Measurements from ENCODE around the gene DENND5A.
"Not testable (repeated sequence)": the region's sequence is repeated elsewhere in the genome, so short reads cannot be mapped to it uniquely, and the experiment has no call there.

The DENND5A gene

GRCh38 chr11:9193316-9193715 lies 71.8 kb downstream of the DENND5A start:
- TF ChIP-seq CTCF (IDR thresholded peaks at IDR 0.05) = no peak

GRCh38 chr11:9192561-9192960 lies 72.6 kb downstream of the DENND5A start:
- no peak overlapping the region for H3K4me3 ChIP-seq (ENCODE audit: low read depth in 1 of 2, low read length in 1 of 2)
- H3K27ac ChIP-seq = no peak overlapping the region
- H3K9me3 ChIP-seq = no peaks in the 10 kb centered on the region
- H3K27me3 ChIP-seq = no peaks in the 10 kb centered on the region
- peaks cover 65% of the 10 kb centered on the region for H3K36me3 ChIP-seq
- TF ChIP-seq CTCF (IDR thresholded peaks at IDR 0.05) = no peak
- H3K4me1 ChIP-seq (ENCODE audit: control insufficient read depth in 1 of 2, insufficient read depth in 1 of 2, low read depth in 1 of 2, low read length in 1 of 2) = no peaks in the 10 kb centered on the region

More at GRCh38 chr11:9193316-9193715, 71.8 kb downstream of the DENND5A start:
- no peaks in the 10 kb centered on the region for H3K27me3 ChIP-seq
- H3K36me3 ChIP-seq = peaks cover 61% of the 10 kb centered on the region
- no peak overlapping the region for H3K27ac ChIP-seq
- no peak overlapping the region for H3K4me3 ChIP-seq (ENCODE audit: low read depth in 1 of 2, low read length in 1 of 2)
- H3K9me3 ChIP-seq = no peaks in the 10 kb centered on the region
- no peaks in the 10 kb centered on the region for H3K4me1 ChIP-seq (ENCODE audit: control insufficient read depth in 1 of 2, insufficient read depth in 1 of 2, low read depth in 1 of 2, low read length in 1 of 2)

DNA sequence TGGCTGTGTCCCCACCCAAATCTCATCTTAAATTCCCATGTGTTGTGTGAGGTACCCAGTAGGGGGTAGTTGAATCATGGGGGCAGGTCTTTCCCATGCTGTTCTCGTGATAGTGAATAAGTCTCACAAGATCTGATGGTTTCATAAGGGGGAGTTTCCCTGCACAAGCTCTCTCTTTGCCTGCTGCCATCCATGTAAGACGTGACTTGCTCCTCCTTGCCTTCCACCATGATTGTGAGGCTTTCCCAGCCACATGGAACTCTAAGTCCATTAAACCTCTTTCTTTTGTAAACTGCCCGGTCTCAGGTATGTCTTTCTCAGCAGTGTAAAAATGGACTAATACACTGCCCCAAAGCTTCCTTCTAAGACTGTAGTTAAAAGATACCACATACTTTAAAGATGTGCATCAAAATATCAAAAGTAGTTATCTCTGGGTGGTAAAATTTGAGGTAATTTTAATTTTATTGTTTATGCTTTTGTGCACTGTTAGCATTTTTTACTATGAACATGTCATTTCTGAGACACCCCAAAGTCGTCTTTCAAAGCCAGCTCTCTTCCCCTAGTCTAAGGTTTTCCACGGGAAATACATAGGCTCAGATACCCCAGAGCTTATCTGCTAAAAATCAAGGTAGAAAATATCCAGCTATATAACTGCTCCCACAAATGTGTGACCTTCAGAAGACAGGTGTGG lies 74.7 kb downstream of the DENND5A start:
- H3K4me3 ChIP-seq (ENCODE audit: low read depth in 1 of 2, low read length in 1 of 2); H3K4me1 ChIP-seq (ENCODE audit: control insufficient read depth in 1 of 2, insufficient read depth in 1 of 2, low read depth in 1 of 2, low read length in 1 of 2); H3K27ac ChIP-seq; H3K9me3 ChIP-seq; H3K27me3 ChIP-seq: not testable (repeated sequence)
- H3K36me3 ChIP-seq = peaks cover 81% of the 10 kb centered on the region

DNA sequence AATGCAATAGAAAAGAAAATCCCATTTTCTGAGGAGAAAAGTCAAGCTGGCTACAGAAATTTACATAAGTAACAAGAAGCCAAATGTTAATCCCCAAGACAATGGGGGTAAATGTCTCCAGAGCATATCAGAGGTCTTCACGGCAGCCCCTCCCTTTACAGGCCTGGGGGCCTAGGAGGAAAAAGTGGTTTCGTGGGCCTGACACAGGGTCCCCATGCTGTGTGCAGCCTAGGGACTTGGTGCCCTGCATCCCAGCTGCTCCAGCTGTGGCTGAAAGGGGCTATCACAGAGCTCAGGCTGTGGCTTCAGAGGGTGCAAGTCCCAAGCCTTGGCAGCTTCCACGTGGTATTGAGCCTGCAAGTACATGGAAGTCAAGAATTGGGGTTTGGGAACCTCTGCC lies 76.3 kb downstream of the DENND5A start:
- not testable (repeated sequence) for H3K27ac ChIP-seq; H3K27me3 ChIP-seq; H3K9me3 ChIP-seq; H3K4me1 ChIP-seq (ENCODE audit: control insufficient read depth in 1 of 2, insufficient read depth in 1 of 2, low read depth in 1 of 2, low read length in 1 of 2); H3K4me3 ChIP-seq (ENCODE audit: low read depth in 1 of 2, low read length in 1 of 2)
- peaks cover 86% of the 10 kb centered on the region for H3K36me3 ChIP-seq

DNA sequence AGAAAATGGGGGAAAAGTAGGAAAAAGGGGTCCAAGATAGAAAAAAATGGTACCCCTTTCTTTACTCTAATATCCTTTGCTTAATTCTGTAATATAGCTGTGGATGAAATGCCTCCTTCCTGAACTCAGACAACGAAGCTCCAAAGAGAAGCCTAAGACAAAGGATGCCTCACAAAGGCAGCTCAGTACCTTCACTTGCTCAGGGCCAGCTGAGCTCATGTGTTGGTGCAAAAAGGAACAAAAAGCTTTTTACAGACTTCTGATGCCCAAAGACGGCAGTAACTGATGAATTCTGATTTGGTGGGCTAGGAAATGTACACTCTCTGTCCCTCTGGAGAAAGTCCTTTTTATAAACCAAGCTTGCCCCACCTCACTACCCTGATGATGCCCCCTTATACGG lies 77.5 kb downstream of the DENND5A start:
- Histone ChIP-seq H3K27me3 (no peaks in the 10 kb centered on the region), H3K4me1 (ENCODE audit: control insufficient read depth in 1 of 2, insufficient read depth in 1 of 2, low read depth in 1 of 2, low read length in 1 of 2) (no peaks in the 10 kb centered on the region), H3K36me3 (peaks cover 85% of the 10 kb centered on the region), H3K27ac (peak overlapping the region; percentile 6), H3K4me3 (ENCODE audit: low read depth in 1 of 2, low read length in 1 of 2) (no peak overlapping the region), H3K9me3 (no peaks in the 10 kb centered on the region)
- no peak for TF ChIP-seq CTCF (IDR thresholded peaks at IDR 0.05)

DNA sequence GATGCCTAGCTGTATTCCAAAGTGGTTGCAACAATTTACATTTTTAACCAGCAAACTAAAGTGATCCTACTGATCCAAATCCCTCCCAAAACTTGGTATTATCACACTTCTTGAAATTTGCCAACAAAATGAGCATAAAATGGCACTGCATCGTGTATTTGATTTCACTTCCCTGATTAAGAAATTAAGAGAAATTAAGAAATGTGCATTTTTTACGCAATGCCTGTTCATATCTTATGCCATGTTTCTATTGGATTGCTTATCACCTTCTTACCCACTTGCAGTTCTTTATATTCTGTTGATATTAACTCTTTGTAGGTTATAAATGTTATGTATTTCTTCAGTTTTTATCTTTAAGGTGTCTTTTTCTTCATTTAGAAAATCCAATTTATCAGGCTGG lies 80.6 kb downstream of the DENND5A start:
- Histone ChIP-seq H3K9me3 (no peaks in the 10 kb centered on the region), H3K36me3 (peaks cover 79% of the 10 kb centered on the region), H3K4me1 (ENCODE audit: control insufficient read depth in 1 of 2, insufficient read depth in 1 of 2, low read depth in 1 of 2, low read length in 1 of 2) (no peaks in the 10 kb centered on the region), H3K27me3 (no peaks in the 10 kb centered on the region), H3K4me3 (ENCODE audit: low read depth in 1 of 2, low read length in 1 of 2) (no peak overlapping the region), H3K27ac (no peak overlapping the region)
- no peak for TF ChIP-seq CTCF (IDR thresholded peaks at IDR 0.05)
